Fibroblast of gingiva (primary cell): ENCODE results near the gene CAPZB.
A peak's percentile ranks its signal among the peaks of the same experiment; 100 is the strongest.

ENCODE experiments used
- DNase-seq: peaks from one replicate; pipeline ENCODE4 v3.0.0-alpha.2; 2011; ENCODE audit warnings: low read depth

CAPZB gene

GRCh38 chr1:19327736-19328135, 157.6 kb downstream of the CAPZB start:
- no peak for DNase-seq

GRCh38 chr1:19327301-19327700, 158.0 kb downstream of the CAPZB start:
- DNase-seq: no peak

GRCh38 chr1:19326748-19327065, 158.6 kb downstream of the CAPZB start:
- DNase-seq: no peak

- DNase-seq: no peak
These were observed 159.2 kb downstream of the CAPZB start for GRCh38 chr1:19325958-19326747.

- DNase-seq: no peak
These were observed 159.9 kb downstream of the CAPZB start for GRCh38 chr1:19325368-19325957.

DNA sequence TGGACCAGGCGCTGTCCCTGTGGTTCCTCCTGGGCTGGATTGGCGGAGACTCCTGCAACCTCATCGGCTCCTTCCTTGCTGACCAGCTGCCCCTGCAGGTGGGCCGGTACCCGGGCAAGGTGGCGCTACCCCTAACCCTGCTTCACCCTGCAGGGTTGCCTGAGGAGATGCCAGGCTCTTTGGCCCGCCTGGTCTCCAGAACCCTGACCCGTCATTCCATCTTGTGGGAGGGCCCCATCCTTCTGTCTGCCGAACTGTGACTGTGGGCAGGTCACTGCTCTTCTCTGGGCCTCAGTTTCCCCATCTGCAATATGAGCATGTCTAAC, 160.7 kb downstream of the CAPZB start:
- DNase-seq: no peak

DNA sequence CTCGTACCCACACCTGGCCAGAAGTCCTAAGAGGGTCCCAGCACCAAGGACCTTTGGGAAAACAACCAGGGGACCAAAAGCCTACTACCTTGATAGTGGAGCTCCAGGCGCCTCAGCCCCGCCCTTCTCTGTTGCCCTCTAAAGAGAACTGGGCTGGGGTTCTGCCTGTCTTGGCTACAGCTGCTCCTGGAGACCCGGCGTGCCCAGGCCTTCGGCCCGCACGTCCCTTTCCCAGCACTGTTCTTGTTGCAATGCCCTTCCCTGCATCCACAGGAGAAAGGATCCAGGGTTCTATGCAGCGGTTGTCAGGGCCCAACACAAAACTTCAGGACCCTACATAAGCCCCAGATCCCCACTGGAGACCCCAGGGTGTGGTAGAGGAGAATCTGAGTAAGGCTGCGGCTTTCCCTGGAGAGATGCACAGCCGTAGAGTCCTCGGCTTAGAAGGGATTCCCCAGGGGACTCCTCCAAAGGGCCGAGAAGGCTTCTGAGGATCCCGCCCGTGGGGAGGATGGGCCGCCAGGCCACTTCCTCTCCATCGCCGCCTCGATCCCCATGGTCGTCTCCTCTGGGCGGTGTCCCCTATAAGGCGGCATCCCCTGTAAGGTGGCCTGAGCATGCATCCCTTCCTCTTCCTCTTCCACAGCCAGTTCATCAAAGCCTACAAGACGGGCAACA, 161.2 kb downstream of the CAPZB start:
- DNase-seq: no peak

- DNase-seq: no peak
These were observed 162.9 kb downstream of the CAPZB start for GRCh38 chr1:19322481-19322880.

DNA sequence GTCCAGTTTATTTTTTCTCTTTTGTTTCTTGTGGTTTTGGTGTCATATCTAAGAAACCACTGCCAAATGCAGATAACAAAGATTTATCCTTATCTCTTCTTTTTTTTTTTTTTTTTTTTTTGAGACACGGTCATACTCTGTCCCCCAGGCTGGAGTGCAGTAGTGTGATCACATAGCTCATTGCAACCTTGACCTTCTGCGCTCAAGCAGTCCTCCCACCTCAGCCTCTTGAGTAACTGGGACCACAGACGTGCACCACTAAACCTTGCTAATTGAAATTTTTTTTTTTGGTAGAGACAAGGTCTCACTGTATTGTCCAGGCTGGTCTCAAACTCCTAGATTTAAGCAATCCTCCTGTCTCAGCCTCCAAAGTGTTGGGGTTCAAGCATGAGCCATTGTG, 164.3 kb downstream of the CAPZB start:
- DNase-seq: no peak

DNA sequence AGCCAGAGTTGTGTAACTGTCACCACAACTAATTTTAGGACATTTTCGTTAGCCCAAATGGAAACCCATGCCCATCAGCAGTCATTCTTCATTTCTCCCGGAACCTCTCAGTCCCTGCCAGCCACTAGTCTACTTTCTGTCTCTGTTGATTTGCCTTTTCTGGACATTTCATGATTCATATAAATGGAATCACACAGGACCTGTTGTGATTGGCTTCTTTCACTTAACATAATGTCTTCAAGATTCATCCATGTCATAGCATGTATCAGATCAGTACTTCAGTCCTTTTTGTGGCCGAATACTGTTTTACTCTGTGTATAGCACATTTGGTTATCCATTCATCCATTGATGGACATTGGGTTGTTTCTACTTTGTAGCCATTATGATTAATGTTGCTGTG, 166.1 kb downstream of the CAPZB start:
- DNase-seq: no peak

GRCh38 chr1:19317126-19317910, 168.0 kb downstream of the CAPZB start:
- DNase-seq: no peak

DNA sequence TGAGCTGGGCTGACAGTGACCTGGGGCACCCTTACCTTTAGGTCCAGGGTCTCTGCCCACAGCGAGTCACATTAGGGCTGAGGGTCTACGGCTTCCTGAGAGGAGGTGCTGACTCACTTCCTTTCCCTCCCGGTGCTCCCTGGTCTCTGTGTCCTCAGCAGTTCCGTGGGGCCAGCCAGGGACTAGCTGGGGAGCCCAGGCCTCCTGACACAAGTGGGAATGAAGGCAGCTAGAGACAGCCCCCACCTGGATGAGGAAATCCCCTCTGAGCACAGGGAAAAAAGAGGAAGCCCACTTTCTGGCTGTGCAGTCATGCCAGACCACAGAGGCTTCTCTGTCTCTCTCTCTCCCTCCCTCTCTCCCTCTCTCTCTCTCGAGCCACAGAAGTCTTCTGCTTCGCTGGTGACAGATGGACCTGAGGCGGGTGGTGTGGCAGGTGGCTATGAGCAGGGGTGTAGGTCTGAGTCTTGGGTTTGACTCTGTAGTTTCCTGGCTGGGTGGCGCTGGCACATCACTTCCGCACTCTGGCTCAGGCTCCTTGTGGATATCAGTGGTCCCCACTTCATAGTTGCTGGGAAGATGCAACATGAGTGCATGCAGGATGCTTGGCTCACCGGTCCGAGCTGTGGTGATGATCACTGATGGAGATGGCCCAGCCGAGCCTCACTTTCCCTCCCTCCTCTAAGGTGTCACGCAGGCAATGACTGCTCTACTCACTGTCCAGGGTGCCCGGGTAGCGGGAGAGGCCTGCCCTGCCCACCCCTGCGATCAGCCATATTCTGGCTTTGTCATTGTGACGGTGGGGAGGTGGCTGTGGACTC, 169.8 kb downstream of the CAPZB start:
- no peak for DNase-seq

- DNase-seq: no peak
These were observed 171.1 kb downstream of the CAPZB start for GRCh38 chr1:19313961-19314882.

DNA sequence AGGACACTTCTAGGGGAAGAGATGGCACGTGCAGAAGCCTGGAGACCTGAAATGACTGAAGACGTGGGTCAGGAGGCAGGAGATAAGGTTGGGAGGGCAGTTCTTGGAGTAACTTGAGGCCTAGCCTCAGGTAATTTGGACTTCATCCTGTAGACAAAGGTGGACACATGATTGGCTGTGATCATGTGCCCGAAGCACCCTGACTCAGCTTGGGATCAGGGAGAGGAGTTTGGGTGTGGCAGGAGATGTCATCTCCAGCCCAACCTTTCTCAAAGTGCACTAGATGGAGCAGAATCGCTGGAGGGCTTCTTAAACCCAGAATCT, 171.7 kb downstream of the CAPZB start:
- no peak for DNase-seq

- DNase-seq: no peak
These were observed 172.3 kb downstream of the CAPZB start for GRCh38 chr1:19312782-19313635.

GRCh38 chr1:19311931-19312781, 173.2 kb downstream of the CAPZB start, which contains the start of the genes AKR7A2 and SLC66A1:
Gene AKR7A2, minus strand, starts transcription at chr1:19312144. Its CDS starts 20 bp downstream, at chr1:19312124.
Gene SLC66A1, plus strand, starts transcription at chr1:19312326. Its CDS starts 5,352 bp downstream, at chr1:19317678.
- DNase-seq: peak; percentile 88

GRCh38 chr1:19311503-19311930, 173.8 kb downstream of the CAPZB start:
- DNase-seq: peak; percentile 21

DNA sequence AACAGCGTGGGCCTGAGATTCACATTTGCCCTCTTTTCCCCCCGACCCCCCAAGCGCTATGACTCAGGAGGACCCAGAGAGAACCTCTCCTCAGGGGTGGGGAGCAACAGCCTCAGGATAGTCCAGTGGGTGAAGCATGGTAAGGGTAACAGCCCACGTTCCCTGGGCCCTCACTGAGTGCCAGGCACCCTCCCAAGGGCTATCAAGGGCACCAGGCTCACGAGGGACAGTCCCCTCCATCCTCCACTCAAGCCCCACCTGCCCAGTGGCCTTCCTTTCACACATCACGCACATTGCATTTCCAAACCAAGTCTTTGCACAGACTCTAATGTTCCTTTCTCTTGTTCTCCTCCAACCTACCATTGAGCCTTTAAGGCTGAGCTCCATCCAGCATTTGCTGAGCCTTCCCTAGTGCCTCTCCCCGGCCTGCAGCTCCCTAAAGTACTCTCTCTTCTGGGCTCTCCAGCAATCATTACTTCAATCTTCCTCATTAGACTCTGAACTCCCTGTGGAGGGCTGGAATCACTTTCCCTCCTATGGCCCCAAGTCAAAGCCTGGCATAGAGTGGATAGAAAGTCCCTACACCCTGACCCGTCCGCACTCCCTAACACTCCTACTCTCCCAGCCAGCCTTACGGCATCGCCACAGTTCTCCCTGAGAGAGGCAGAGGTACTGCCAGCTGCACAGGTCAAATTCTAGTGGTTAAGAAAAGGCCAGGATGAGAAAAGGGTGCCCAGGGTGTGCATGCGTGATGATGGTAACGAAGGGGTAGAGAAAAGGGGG, 174.4 kb downstream of the CAPZB start:
- no peak for DNase-seq
